HEK293T (cell line): Measurements from ENCODE around the gene SHQ1.

Source experiments
- CTCF ChIA-PET: fragments of 350-600 bp; formaldehyde crosslinking; extraction: SDS; loops from one replicate; lab custom pipeline; 2021; ENCODE audit warnings: antibody characterized with exemption, inconsistent platforms; lab: Yijun Ruan, JAX
- POLR2A ChIA-PET: fragments of 350-600 bp; formaldehyde crosslinking; extraction: SDS; loops from one replicate; lab custom pipeline; 2020; ENCODE audit warnings: antibody characterized with exemption, inconsistent platforms; lab: Yijun Ruan, JAX
- DNase-seq: peaks from one replicate; pipeline ENCODE4 v3.0.0; 2012; ENCODE audit warnings: mixed read lengths; ENCODE audit errors: extremely low spot score
- ARNT ChIP-seq: fragments of 450-650 bp; IDR thresholded peaks from 2 replicates; pipeline ENCODE4 v1.6.1; 2017; ENCODE audit warnings: mild to moderate bottlenecking
- BHLHE40 ChIP-seq: fragments of 450-650 bp; IDR thresholded peaks from 2 replicates; pipeline ENCODE4 v1.6.1; 2016; ENCODE audit warnings: mild to moderate bottlenecking, moderate library complexity, borderline replicate concordance
- CTBP1 ChIP-seq: fragments of 450-650 bp; IDR thresholded peaks from 2 replicates; pipeline ENCODE4 v1.6.1; 2016; ENCODE audit warnings: borderline replicate concordance
- ELF4 ChIP-seq: fragments of 450-650 bp; IDR thresholded peaks from 2 replicates; pipeline ENCODE4 v1.6.1; 2017; ENCODE audit warnings: antibody characterized with exemption
- FOXA1 ChIP-seq: fragments of 450-650 bp; IDR thresholded peaks from 2 replicates; pipeline ENCODE4 v1.6.1; 2016; ENCODE audit warnings: mild to moderate bottlenecking
- FOXK2 ChIP-seq: fragments of 450-650 bp; IDR thresholded peaks from 2 replicates; pipeline ENCODE4 v1.6.1; 2016; ENCODE audit warnings: mild to moderate bottlenecking
- FOXM1 ChIP-seq: fragments of 450-650 bp; IDR thresholded peaks from 2 replicates; pipeline ENCODE4 v1.6.1; 2017; ENCODE audit warnings: mild to moderate bottlenecking, borderline replicate concordance
- HDGF ChIP-seq: fragments of 450-650 bp; IDR thresholded peaks from 2 replicates; pipeline ENCODE4 v1.6.1; 2017; ENCODE audit warnings: antibody characterized with exemption, borderline replicate concordance
- L3MBTL2 ChIP-seq: fragments of 450-650 bp; conservative IDR thresholded peaks from 2 replicates; pipeline ENCODE4 v1.6.1; 2016; ENCODE audit warnings: mild to moderate bottlenecking
- LEF1 ChIP-seq: fragments of 450-650 bp; IDR thresholded peaks from 2 replicates; pipeline ENCODE4 v1.6.1; 2017; ENCODE audit warnings: mild to moderate bottlenecking, borderline replicate concordance
- NFRKB ChIP-seq: fragments of 450-650 bp; IDR thresholded peaks from 2 replicates; pipeline ENCODE4 v1.6.1; 2016; ENCODE audit warnings: mild to moderate bottlenecking, moderate library complexity
- SP1 ChIP-seq: fragments of 450-650 bp; IDR thresholded peaks from 2 replicates; pipeline ENCODE4 v1.6.1; 2017
- SUZ12 ChIP-seq: fragments of 450-650 bp; IDR thresholded peaks from 2 replicates; pipeline ENCODE4 v1.6.1; 2016; ENCODE audit warnings: mild to moderate bottlenecking
- TARDBP ChIP-seq: fragments of 450-650 bp; IDR thresholded peaks from 2 replicates; pipeline ENCODE4 v1.6.1; 2016
- ZNF384 ChIP-seq: fragments of 450-650 bp; IDR thresholded peaks from 2 replicates; pipeline ENCODE4 v1.6.1; 2016
- TF ChIP-seq, protein P1 (sequence below): fragments of 450-650 bp; IDR thresholded peaks from 2 replicates; pipeline ENCODE4 v1.6.1; 2016

The SHQ1 gene

DNA sequence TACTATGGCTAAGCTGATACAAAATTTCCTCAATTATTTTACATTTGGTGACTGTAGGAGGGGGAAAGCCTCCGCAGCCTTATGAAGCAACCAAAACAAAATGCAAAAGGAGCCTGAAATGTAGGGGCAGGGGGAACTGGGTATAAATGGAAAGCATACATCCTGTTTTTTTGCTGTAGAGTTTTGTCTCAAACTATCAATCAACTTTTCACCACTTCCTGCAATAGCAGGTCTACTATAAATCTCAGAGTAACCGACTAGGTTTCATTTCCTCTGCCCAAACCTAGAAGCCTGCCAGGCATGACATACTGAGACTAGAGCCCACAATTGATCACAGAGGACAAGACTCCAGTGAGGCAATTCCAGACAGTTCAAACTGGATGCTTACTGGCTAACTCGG is 91.3 kb downstream of the SHQ1 start:
- ChIA-PET POLR2A (no interaction called here), CTCF (no interaction called here)
- no peak for TF ChIP-seq LEF1
- no peak for TF ChIP-seq SUZ12
- TF ChIP-seq ELF4 = no peak
- TF ChIP-seq HDGF = no peak
- no peak for TF ChIP-seq TARDBP
- TF ChIP-seq, protein P1, sequence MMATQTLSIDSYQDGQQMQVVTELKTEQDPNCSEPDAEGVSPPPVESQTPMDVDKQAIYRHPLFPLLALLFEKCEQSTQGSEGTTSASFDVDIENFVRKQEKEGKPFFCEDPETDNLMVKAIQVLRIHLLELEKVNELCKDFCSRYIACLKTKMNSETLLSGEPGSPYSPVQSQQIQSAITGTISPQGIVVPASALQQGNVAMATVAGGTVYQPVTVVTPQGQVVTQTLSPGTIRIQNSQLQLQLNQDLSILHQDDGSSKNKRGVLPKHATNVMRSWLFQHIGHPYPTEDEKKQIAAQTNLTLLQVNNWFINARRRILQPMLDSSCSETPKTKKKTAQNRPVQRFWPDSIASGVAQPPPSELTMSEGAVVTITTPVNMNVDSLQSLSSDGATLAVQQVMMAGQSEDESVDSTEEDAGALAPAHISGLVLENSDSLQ = no peak
- TF ChIP-seq CTBP1 = no peak
- no peak for TF ChIP-seq ZNF384
- TF ChIP-seq NFRKB = no peak
- no peak for TF ChIP-seq ARNT
- no peak for TF ChIP-seq SP1
- TF ChIP-seq L3MBTL2 = no peak
- TF ChIP-seq FOXK2 = no peak
- TF ChIP-seq FOXA1 = no peak
- no peak for TF ChIP-seq FOXM1
- no peak for DNase-seq

GRCh38 chr3:72754582-72754981 is 93.7 kb downstream of the SHQ1 start:
- TF ChIP-seq SUZ12 = no peak
- TF ChIP-seq ZNF384 = no peak
- no peak for TF ChIP-seq HDGF
- TF ChIP-seq ELF4 = no peak
- no peak for TF ChIP-seq FOXK2
- TF ChIP-seq CTBP1 = no peak
- TF ChIP-seq BHLHE40 = no peak
- TF ChIP-seq FOXM1 = no peak
- no peak for TF ChIP-seq ARNT
- TF ChIP-seq FOXA1 = no peak
- no peak for TF ChIP-seq L3MBTL2
- TF ChIP-seq LEF1 = no peak
- ChIA-PET POLR2A (interaction anchor here (1.0 kb wide), 1 partner anchor 10 kb away, joined by 3 read pairs; no protein-coding TSS in a partner anchor), CTCF (no interaction called here)
- DNase-seq = no peak

DNA sequence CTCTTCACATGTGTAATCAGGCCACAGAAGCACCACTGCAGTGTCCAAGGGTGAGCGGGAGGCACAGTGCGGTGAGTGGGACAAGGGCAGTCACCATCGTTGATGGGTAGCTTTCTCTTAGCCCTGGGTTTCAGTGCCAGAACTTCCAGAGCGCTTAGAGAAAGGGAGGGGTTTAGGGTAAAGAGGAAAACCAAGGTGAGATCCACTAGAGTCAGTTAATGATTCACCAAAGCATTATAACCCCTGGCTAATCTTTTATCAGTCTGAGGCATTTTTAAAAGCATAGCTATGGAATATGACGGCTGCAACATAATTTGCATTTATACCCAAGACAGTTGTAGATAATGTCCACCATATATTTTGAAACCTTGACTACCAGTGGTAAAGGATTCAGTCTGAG is 94.8 kb downstream of the SHQ1 start:
- CTCF ChIA-PET = interaction anchor here (0.6 kb wide), 1 partner anchor 69 kb away, joined by 4 read pairs; no protein-coding TSS in a partner anchor
- POLR2A ChIA-PET = no interaction called here
- no peak for DNase-seq
- TF ChIP-seq SP1 (no peak), CTBP1 (no peak), FOXA1 (no peak), SUZ12 (no peak), ZNF384 (no peak), L3MBTL2 (no peak), FOXM1 (no peak), TARDBP (no peak), ARNT (no peak), LEF1 (no peak)
- TF ChIP-seq, protein P1 = no peak

DNA sequence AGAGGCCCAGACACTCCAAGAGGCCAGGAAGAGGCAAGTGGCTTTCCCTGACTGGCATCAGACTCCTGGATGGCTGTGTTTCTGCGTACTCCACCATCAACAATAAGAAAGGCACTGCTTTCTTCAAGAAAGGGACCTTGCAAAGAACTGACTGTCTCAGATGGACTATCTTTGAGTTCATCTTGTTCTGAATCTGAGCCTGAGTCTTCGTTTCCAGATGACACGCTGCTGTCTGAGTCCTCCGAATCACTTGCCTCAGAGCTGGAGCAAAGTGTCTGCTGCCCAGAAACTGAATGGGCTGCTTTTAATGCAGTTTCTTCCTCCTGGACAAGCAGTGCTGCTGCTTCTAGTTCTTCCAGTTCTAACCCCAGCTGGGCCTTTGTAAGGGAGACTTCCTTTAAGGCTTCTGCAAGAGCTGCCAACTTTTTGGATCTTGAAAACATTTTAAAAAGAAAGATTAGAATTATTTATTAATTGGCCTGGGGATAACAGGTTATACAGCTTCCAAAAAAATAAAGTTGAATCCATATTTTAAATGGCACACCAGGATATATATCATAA is 97.8 kb downstream of the SHQ1 start:
- DNase-seq = no peak
- POLR2A ChIA-PET = no interaction called here
- CTCF ChIA-PET = no interaction called here
- TF ChIP-seq CTBP1 (no peak), HDGF (no peak), BHLHE40 (no peak)

DNA sequence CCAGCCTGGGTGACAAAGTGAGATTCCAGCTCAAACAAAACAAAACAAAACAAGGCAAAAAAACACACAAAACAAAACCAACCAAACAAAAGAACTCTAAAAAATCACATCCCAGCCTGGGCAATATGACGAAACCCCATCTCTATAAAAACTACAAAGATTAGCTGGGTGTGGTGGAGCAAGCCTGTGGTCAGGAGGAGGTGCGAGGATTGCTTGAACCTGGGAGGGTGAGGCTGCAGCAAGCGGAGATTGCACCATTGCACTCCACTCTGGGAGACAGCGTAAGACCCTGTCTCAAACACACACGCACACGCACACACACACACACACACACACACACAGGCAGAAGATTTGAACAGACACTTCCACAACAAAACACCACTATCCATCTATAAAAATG is 99.6 kb downstream of the SHQ1 start:
- POLR2A ChIA-PET = no interaction called here
- no peak for DNase-seq
- no peak for TF ChIP-seq ZNF384
- no peak for TF ChIP-seq ELF4
- no peak for TF ChIP-seq LEF1
- TF ChIP-seq, protein P1 = no peak
- no peak for TF ChIP-seq SP1
- no peak for TF ChIP-seq HDGF
- TF ChIP-seq FOXM1 = no peak
- no peak for TF ChIP-seq SUZ12
- TF ChIP-seq FOXA1 = no peak
- no peak for TF ChIP-seq ARNT
- CTCF ChIA-PET = no interaction called here

DNA sequence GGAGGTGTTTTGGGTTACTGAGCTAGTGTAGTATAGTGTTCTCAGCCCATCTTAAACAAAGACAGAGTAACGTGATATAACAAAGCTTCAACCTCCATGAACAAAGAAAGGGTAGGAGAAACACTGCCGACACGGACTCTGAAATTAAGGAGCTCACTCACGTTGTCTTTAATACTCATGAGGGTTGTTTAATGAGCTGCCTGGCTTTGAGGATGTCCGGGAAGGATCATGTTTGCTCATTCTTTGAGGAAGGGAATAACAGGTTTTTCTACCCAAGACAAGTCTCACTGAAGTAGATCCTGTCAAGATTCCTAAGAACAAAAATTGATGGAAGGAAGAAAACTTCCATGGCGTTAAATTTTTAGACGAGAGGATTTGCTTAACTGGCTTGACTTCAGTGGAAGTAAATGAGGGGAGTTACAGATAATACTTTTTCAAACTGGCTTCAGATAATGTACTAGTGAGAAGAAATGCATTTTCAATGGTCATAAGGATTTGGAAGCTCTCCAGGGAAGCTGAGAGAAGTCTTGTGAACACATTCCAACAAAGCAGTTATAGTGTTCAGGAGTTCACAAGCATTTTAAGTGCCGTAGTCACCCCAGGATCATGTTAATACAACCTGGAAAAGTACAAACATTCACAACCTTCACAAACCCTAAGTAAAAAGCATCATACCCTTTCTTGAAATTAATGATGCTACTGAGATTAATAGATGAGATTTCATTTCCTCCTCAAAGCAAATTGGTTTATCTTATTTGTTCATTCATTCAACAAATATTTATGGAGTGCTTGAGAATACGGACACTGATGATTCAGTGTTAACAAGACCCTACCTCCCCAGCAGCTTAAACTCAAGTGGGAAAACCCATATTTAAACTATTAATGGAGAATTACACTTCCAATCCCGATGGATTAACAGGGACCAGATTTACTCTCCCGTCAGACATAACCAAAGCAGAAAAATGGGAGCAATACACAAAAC is 101.5 kb downstream of the SHQ1 start:
- ChIA-PET CTCF (interaction anchor here (0.5 to 0.7 kb wide), 4 partner anchors 32 to 963 kb away, joined by 3 read pairs; no protein-coding TSS in a partner anchor), POLR2A (no interaction called here)
- TF ChIP-seq NFRKB (no peak), ELF4 (no peak), SP1 (no peak), L3MBTL2 (no peak), FOXK2 (no peak), FOXM1 (no peak), ARNT (no peak), CTBP1 (no peak), TARDBP (no peak)
- TF ChIP-seq, protein P1 = no peak
- DNase-seq = no peak
